SK-N-MC (cell line): ENCODE measurements around the gene RNF125.
A peak's percentile ranks its signal among the peaks of the same experiment; 100 is the strongest.
"Not testable (repeated sequence)": the region's sequence is repeated elsewhere in the genome, so short reads cannot be mapped to it uniquely, and the experiment has no call there.

Source experiments
- DNase-seq: peaks from one replicate; pipeline ENCODE4 v3.0.0-alpha.2; 2011; ENCODE audit warnings: low read depth, low spot score
- H3K27ac ChIP-seq: fragments of 200-600 bp; sonication (generic); 2 replicates; pipeline ENCODE4 v1.5.1; 2016; ENCODE audit warnings: mixed run types
- H3K36me3 ChIP-seq: fragments of 200-600 bp; sonication (generic); 2 replicates; pipeline ENCODE4 v1.6.1; 2017; ENCODE audit warnings: antibody characterized with exemption, low read length, mixed read lengths; ENCODE audit not compliant: insufficient read depth
- H3K4me3 ChIP-seq: fragments of 200-600 bp; sonication (generic); 2 replicates; pipeline ENCODE4 v1.5.1; 2016
- H3K9ac ChIP-seq: fragments of 200-600 bp; sonication (generic); 2 replicates; pipeline ENCODE4 v1.8.0; 2017; ENCODE audit warnings: mixed run types, mixed read lengths; ENCODE audit not compliant: insufficient read length
- H3K9me3 ChIP-seq: fragments of 200-600 bp; sonication (generic); 2 replicates; pipeline ENCODE4 v1.6.1; 2017; ENCODE audit warnings: low read depth, mild to moderate bottlenecking, antibody characterized with exemption, low read length, moderate library complexity, mixed read lengths
- EZH2 ChIP-seq: fragments of 200-600 bp; sonication (generic); IDR thresholded peaks from one replicate; pipeline ENCODE4 v1.6.1; 2017; ENCODE audit warnings: antibody characterized with exemption
- FOXP2 ChIP-seq: optimal IDR thresholded peaks from 2 replicates; pipeline ENCODE3; 2011; ENCODE audit warnings: mild to moderate bottlenecking, moderate library complexity; ENCODE audit not compliant: insufficient read depth; ENCODE audit errors: extremely low read length, control extremely low read depth
- POLR2AphosphoS5 ChIP-seq: IDR thresholded peaks from 2 replicates; pipeline ENCODE4 v1.6.1; 2012; ENCODE audit warnings: mild to moderate bottlenecking, low read depth, low read length, borderline replicate concordance

The RNF125 gene

DNA sequence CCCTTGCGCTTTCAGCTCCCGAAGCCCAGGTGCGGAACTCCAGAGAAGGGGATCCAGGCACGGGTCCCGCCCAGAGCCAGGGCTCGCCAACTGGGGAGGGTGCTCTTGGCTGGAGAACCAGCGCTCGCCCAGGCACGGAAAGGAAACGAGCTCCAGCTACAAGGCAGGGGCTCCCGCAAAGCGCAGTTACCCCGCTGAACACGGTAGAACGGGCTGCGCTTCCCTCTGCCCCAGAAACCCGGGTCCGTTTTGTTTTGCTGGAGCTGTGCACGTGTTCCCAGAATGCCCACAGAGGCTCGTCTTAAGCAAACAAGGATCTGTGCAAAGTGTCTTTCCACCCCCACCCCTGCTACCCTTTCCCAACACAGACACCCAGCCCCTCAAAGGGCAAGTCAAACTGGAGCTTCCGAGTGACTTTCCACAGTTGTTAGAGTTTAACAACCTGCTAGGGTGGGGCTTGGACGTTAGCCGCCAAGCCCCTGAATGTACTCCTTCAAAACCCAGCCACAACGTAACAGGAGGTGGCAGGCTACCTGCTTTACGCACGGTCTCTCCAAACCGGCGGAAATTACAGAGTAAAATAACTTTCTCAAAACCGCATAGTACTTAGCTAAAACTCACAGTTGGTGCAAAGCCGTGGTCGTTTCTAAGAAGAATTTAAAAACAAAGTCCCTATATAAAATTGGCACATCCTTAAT, 775 bp downstream of the RNF125 start:
- Histone ChIP-seq H3K9ac (peak overlapping the region; percentile 66), H3K36me3 (no peaks in the 10 kb centered on the region), H3K4me3 (peak overlapping the region; percentile 84), H3K27ac (no peak overlapping the region), H3K9me3 (no peaks in the 10 kb centered on the region)
- no peak for DNase-seq
- TF ChIP-seq FOXP2 = no peak
- no peak for TF ChIP-seq POLR2AphosphoS5
- TF ChIP-seq EZH2 = no peak

DNA sequence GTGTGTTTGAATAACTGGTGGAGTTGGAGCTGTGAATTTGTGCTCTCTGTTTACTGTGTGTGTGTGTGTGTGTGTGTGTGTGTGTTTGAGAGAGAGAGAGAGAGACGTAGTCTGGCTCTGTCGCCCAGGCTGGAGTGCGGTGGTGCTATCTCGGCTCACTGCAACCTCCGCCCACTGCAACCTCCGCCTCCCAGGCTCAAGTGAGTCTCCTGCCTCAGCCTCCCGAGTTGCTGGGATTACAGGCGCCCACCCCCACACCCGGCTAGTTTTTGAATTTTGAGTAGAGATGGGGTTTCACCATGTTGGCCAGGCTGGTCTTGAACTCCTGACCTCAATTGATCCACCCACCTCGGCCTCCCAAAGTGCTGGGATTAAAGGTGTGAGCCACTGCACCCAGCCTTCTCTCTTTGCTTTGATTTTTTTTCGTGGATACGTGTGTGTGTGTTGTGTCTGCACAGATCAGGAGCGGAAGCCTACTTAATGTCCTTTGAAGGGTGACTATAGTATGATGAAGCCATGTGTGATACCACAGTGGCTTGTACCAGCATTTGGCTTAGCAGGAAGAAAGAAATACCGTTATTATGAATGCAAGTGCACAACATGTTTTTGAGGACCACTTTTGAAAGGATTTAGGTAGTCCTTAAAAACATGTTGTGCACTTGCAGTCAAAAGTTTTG, 1.5 kb downstream of the RNF125 start:
- H3K4me3 ChIP-seq = peak overlapping the region; percentile 84; the same call in 1 of the 2 replicates
- not testable (repeated sequence) for H3K9ac ChIP-seq, H3K27ac ChIP-seq, H3K9me3 ChIP-seq, DNase-seq, H3K36me3 ChIP-seq

DNA sequence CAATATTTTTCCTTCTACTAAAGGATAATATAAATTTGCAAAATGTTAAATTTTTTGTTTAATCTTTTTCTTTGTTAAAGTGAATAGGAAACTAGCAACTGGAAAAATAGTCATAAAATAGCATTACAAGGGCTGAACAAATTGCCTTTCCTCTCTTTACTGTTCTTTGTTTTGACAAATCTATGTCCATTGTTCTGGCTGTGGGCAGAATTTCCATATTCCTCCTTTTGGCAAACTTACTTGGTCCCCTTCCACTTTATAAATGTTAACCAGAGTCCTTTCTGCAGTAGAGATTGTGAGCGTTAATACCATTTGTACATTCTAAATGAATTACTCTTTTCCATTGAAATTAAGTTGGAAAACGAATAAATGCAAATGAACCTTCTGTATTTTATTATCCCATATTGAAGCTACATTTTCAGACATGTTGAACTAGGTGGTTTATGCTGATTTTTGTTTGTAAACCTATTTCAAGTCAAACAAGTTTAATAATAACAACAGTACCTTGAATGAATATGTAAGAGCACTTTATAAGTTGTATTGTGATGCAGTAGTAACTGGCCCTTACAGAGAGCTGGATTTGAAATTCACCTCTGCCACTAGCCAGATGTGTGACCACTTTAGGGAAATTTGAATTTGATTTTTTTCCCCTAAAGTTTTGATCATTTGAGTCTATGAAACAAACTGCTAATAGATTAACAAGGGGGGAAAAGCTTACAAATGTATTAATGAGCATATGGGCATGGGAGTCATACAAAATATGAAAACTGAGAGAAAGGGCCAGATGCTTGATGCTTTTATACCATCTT, 3.3 kb downstream of the RNF125 start:
- no peak for DNase-seq
- Histone ChIP-seq H3K4me3 (no peak overlapping the region), H3K9ac (no peak overlapping the region), H3K36me3 (no peaks in the 10 kb centered on the region), H3K27ac (no peak overlapping the region), H3K9me3 (no peaks in the 10 kb centered on the region)
- TF ChIP-seq POLR2AphosphoS5 (no peak), EZH2 (no peak), FOXP2 (no peak)

DNA sequence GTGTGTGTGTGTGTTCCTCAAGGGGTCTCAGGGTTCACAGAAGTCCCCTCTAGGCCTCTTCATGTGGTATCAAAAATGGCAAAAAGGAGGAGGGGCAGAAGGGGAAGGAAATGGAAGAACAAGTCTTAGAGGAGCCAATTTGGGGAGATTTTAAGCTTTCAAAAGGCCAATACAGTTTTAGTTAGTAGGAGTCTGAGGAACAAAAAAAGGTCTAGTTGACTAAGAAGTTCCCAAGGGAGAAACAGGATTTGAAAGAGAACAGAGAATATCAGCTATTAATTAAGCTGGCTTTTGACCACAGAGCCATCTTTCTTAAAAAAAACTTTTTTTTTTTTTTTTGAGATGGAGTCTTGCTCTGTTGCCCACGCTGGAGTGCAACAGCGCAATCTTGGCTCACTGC, 7.1 kb downstream of the RNF125 start:
- no peak overlapping the region for H3K27ac ChIP-seq
- H3K4me3 ChIP-seq = no peak overlapping the region
- no peak overlapping the region for H3K9ac ChIP-seq
- DNase-seq = no peak
- H3K9me3 ChIP-seq = no peaks in the 10 kb centered on the region
- no peaks in the 10 kb centered on the region for H3K36me3 ChIP-seq
- TF ChIP-seq EZH2 (no peak), POLR2AphosphoS5 (no peak), FOXP2 (no peak)

DNA sequence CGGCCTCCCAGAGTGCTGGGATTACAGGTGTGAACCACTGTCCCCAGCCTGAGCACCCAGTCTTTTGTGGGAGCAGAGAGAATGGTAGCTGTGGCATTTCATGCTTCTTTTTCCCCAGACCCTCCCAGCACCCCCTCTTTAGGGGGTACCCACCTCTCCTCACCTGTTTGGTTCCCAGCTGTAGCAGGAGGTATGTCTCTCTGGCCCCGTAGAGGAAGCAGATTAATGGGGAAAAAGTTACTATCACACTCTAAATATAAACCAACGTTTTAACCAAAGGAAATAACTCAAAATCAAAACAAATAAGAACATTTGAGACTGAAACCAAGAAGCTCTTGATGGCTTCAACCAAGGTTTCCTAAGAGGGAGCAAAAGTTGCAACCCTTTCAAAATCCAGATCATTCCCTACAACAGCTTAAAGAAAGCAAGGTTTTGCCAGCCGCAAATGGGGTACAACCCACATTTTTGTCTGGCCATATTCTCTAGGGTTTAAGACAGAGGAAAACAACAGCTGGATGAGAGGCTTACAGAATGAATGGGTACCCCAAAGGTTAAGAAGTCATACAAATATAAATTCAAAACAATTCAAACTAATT, 8.0 kb downstream of the RNF125 start:
- no peak overlapping the region for H3K4me3 ChIP-seq
- H3K9ac ChIP-seq = no peak overlapping the region
- DNase-seq = no peak
- H3K27ac ChIP-seq = no peak overlapping the region
- TF ChIP-seq FOXP2 (no peak), EZH2 (no peak), POLR2AphosphoS5 (no peak)
- no peaks in the 10 kb centered on the region for H3K36me3 ChIP-seq
- H3K9me3 ChIP-seq = no peaks in the 10 kb centered on the region

DNA sequence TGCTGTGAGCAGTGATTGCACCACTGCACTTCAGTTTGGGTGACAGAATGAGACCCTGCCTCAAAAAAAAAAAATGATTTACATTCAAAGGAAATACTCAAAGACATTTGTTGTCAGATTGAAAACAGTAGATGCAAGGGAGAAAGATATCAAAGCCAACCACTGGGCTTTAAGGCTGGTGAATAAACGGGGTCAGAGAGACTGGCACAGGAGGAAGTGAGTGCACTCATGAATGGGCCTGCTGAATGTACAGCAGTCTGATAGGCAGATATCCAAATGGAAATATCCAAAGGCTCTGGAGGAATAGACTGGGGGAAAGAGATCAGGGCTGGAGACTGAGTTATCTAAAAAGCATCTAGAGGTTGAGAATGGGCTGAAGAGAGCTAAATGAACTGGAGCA, 10.9 kb downstream of the RNF125 start:
- TF ChIP-seq EZH2 (no peak), FOXP2 (no peak), POLR2AphosphoS5 (no peak)
- no peak for DNase-seq
- H3K4me3 ChIP-seq = no peak overlapping the region
- H3K36me3 ChIP-seq = no peaks in the 10 kb centered on the region
- H3K9me3 ChIP-seq = no peaks in the 10 kb centered on the region
- H3K9ac ChIP-seq = no peak overlapping the region
- H3K27ac ChIP-seq = no peak overlapping the region

DNA sequence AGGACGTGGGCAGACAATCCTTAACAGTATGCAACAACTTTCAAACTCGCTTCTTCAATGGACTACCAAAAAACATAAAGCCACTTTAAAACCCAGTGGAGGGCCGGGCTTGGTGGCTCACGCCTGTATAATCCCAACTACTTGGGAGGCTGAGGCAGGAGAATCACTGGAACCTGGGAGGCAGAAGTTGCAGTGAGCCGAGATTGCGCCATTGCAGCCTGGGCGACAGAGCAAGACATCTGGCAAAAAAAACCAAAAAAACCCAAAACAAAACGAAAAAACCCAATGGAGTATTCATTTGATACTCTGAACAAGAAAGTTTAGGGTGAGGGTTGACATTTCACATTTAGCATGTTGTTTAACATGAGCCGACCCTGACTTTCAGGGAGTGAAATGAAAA, 14.0 kb downstream of the RNF125 start:
- Histone ChIP-seq H3K27ac (no peak overlapping the region), H3K9me3 (no peaks in the 10 kb centered on the region), H3K9ac (no peak overlapping the region), H3K36me3 (no peaks in the 10 kb centered on the region), H3K4me3 (no peak overlapping the region)
- TF ChIP-seq POLR2AphosphoS5 = no peak
- no peak for TF ChIP-seq EZH2
- no peak for TF ChIP-seq FOXP2
- no peak for DNase-seq
